D341Med (cell line): ENCODE results near the gene GALNT7.

Experiments used
- DNase-seq: peaks from one replicate; pipeline ENCODE4 v3.0.0; 2012; ENCODE audit warnings: low spot score

GALNT7 gene

GRCh38 chr4:173237762-173238161, 69.2 kb downstream of the GALNT7 start:
- DNase-seq, result no peak

GRCh38 chr4:173240696-173241095, 72.1 kb downstream of the GALNT7 start:
- DNase-seq, result no peak

- DNase-seq, result no peak
Measured at GRCh38 chr4:173242466-173243250, 74.0 kb downstream of the GALNT7 start.

GRCh38 chr4:173243321-173243720, 74.7 kb downstream of the GALNT7 start:
- DNase-seq, result no peak

GRCh38 chr4:173243917-173244658, 75.5 kb downstream of the GALNT7 start:
- DNase-seq, result no peak

- no peak for DNase-seq
Measured at GRCh38 chr4:173245952-173246351, 77.3 kb downstream of the GALNT7 start.

GRCh38 chr4:173246719-173247118, 78.1 kb downstream of the GALNT7 start:
- peak; percentile 60 for DNase-seq

GRCh38 chr4:173247321-173247720, 78.7 kb downstream of the GALNT7 start:
- peak; percentile 46 for DNase-seq

GRCh38 chr4:173248690-173249089, 80.1 kb downstream of the GALNT7 start:
- DNase-seq, result no peak

GRCh38 chr4:173252024-173252935, 83.7 kb downstream of the GALNT7 start:
- no peak for DNase-seq

- DNase-seq, result no peak
Measured at GRCh38 chr4:173253561-173253960, 85.0 kb downstream of the GALNT7 start.

- DNase-seq, result no peak
Measured at GRCh38 chr4:173254646-173255045, 86.0 kb downstream of the GALNT7 start.

- DNase-seq, result no peak
Measured at GRCh38 chr4:173256825-173257224, 88.2 kb downstream of the GALNT7 start.

- DNase-seq, result peak; percentile 76
Measured at GRCh38 chr4:173257732-173258717, 89.4 kb downstream of the GALNT7 start.

GRCh38 chr4:173258866-173259265, 90.3 kb downstream of the GALNT7 start:
- DNase-seq, result no peak

- DNase-seq, result no peak
Measured at GRCh38 chr4:173259310-173259709, 90.7 kb downstream of the GALNT7 start.

- no peak for DNase-seq
Measured at GRCh38 chr4:173261052-173261451, 92.4 kb downstream of the GALNT7 start.

- no peak for DNase-seq
Measured at GRCh38 chr4:173262375-173262774, 93.8 kb downstream of the GALNT7 start.

GRCh38 chr4:173264245-173264644, 95.6 kb downstream of the GALNT7 start:
- DNase-seq, result no peak

- DNase-seq, result no peak
Measured at GRCh38 chr4:173264684-173265185, 96.1 kb downstream of the GALNT7 start.

- DNase-seq, result no peak
Measured at GRCh38 chr4:173265751-173266150, 97.1 kb downstream of the GALNT7 start.
